ENCODE data around the gene PSMF1. TPM values are rescaled to one million over a fixed set of nuclear protein-coding genes. Genes with fewer than 3 reads are reported as not detected.

Gene PSMF1
- total and polyA plus RNA-seq, 2 donors (not counting 3 experiments of a cell fraction or from before 2014, with no cell fraction given), result 142 to 354 TPM

DNA sequence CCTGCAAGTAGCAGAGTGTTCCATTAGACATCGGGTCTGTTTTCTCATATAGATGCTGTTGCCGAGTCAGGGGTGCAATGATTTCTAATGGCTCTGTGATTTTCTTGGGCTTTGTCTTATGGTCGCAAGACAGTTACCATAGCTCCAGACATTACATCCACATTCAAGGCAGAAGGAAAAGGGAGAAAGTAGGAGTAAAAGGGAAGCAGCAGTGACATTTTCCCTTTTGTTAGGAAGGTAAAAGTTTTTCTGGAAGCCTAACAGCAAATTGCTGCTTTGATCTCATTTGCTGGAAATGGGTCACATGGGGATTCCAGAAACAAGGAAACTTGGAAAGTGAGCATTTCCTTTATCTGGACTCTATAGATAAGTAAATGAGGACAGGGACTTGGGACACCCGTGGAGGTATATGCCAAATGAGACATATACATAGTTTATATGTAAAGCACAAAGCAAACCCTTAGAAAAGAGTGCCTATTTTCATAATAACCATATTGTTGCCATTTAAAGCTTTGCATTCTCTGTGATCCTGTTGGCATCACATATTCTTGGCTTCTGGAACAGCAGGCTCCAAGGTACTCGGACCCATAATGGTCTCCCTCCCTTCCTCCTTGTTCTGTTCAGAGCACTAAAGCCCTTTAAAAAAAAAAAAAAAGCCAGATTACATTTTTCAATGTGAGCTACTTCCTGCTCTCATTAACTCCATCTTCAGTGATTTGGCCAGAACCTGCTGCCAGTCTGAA lies 84.5 kb downstream of the PSMF1 start, which contains the start of gene C20orf202:
Gene C20orf202, plus strand, starts transcription at position 693 of the 743 bp plus-strand sequence. CDS start 132 bp downstream, outside the sequence.
- DNase-seq (ENCODE audit: low read depth, low spot score), result no peak

More for the DNA sequence above, 84.5 kb downstream of the PSMF1 start, which contains the start of gene C20orf202:
- TF ChIP-seq MYC (IDR thresholded peaks at IDR 0.05; ENCODE audit: low read depth, low read length), result no peak
- no peak for TF ChIP-seq POLR2A (IDR thresholded peaks at IDR 0.05; ENCODE audit: low read depth, low read length)
- TF ChIP-seq POLR2AphosphoS5 (IDR thresholded peaks at IDR 0.05; ENCODE audit: insufficient read depth, low read depth, low read length), result no peak
- TF ChIP-seq FOS (IDR thresholded peaks at IDR 0.05; ENCODE audit: borderline replicate concordance, insufficient read depth, low read length), result no peak
- no peak for TF ChIP-seq GATA2 (IDR thresholded peaks at IDR 0.05; ENCODE audit: insufficient read depth, insufficient read length, low read depth, low read length)
- TF ChIP-seq, protein P1, sequence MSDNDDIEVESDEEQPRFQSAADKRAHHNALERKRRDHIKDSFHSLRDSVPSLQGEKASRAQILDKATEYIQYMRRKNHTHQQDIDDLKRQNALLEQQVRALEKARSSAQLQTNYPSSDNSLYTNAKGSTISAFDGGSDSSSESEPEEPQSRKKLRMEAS (IDR thresholded peaks at IDR 0.05; ENCODE audit: insufficient read depth, insufficient read length), result no peak
- TF ChIP-seq, protein P2, sequence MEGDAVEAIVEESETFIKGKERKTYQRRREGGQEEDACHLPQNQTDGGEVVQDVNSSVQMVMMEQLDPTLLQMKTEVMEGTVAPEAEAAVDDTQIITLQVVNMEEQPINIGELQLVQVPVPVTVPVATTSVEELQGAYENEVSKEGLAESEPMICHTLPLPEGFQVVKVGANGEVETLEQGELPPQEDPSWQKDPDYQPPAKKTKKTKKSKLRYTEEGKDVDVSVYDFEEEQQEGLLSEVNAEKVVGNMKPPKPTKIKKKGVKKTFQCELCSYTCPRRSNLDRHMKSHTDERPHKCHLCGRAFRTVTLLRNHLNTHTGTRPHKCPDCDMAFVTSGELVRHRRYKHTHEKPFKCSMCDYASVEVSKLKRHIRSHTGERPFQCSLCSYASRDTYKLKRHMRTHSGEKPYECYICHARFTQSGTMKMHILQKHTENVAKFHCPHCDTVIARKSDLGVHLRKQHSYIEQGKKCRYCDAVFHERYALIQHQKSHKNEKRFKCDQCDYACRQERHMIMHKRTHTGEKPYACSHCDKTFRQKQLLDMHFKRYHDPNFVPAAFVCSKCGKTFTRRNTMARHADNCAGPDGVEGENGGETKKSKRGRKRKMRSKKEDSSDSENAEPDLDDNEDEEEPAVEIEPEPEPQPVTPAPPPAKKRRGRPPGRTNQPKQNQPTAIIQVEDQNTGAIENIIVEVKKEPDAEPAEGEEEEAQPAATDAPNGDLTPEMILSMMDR (IDR thresholded peaks at IDR 0.05; ENCODE audit: extremely low read depth in 1 of 2, insufficient read depth in 1 of 2, low read depth in 1 of 2, low read length in 2 of 2), result no peak
- POLR2A ChIA-PET, result no interaction called here
- Histone ChIP-seq H3K27ac (ENCODE audit: insufficient read depth, low read depth, low read length) (no peak within 1 kb of the TSS), H3K27me3 (ENCODE audit: control insufficient read depth in 2 of 2, insufficient read depth in 2 of 2, low read length in 2 of 2) (peaks cover 10 to 12% of the 10 kb centered on the region in 2 experiments), H3K4me2 (ENCODE audit: insufficient read depth, low read length) (no peak within 1 kb of the TSS), H3K9me1 (replicated peaks; ENCODE audit: control insufficient read depth, extremely low read depth, insufficient read depth, low read length) (no peaks in the 10 kb centered on the region), H4K20me1 (replicated peaks; ENCODE audit: control insufficient read depth, extremely low read depth, insufficient read depth, low read length) (no peaks in the 10 kb centered on the region), H3K4me1 (ENCODE audit: control insufficient read depth, extremely low read depth, insufficient read depth, low read length) (no peaks in the 10 kb centered on the region), H2AFZ (ENCODE audit: low read depth, low read length) (no peak within 1 kb of the TSS), H3K4me3 (replicated peaks in 1 of 3; ENCODE audit: insufficient read depth in 1 of 3, low read depth in 1 of 3, low read length in 3 of 3) (no peak within 1 kb of the TSS), H3K9ac (replicated peaks; ENCODE audit: extremely low read depth, insufficient read depth, low read length) (no peak within 1 kb of the TSS), H3K36me3 (ENCODE audit: control insufficient read depth in 2 of 2, extremely low read depth in 1 of 2, insufficient read depth in 2 of 2, low read length in 2 of 2) (no peaks in the 10 kb centered on the region), H3K79me2 (ENCODE audit: control insufficient read depth, insufficient read depth, low read length) (no peaks in the 10 kb centered on the region), H3K9me3 (replicated peaks; ENCODE audit: control insufficient read depth, insufficient read depth, low read length) (no peaks in the 10 kb centered on the region)
- intact Hi-C loops (cut with micrococcal nuclease), result no loop called here
- BruUV-seq (replicated peaks), result no TSS peak
- CTCF ChIA-PET, result interaction anchor here (0.6 to 1.7 kb wide), 3 partner anchors 10 to 301 kb away, joined by 4 to 11 read pairs (median 5); no protein-coding TSS in a partner anchor
- no peak for FAIRE-seq
- dilution Hi-C loops (cut with MboI; ENCODE audit: extremely low pct_ligation_motif_present, low sequenced_read_pairs), result no loop called here

All from endothelial cell of umbilical vein (primary cell).